Renal cortex interstitium (tissue), 15 donors: ENCODE measurements around the gene TP53TG3E. TPM values are rescaled to one million over a fixed set of nuclear protein-coding genes. Genes with fewer than 3 reads are reported as not detected.
"Not testable (repeated sequence)": the region's sequence is repeated elsewhere in the genome, so short reads cannot be mapped to it uniquely, and the experiment has no call there.

Experiments used
- DNase-seq, 11 donors: peaks; one replicate each; pipeline ENCODE4 v3.0.0-alpha.2; 2013; ENCODE audit warnings: low read depth in 9 of 11, low spot score in 4 of 11; ENCODE audit errors: extremely low read depth in 1 of 11
- long read RNA-seq, 16 experiments: transcript quantifications; one replicate each; lab custom pipeline, GENCODE V29; 2026
- polyA plus RNA-seq, 3 donors: library from polyadenylated mRNA; unstranded; fragments of 120-200 nt; gene quantifications; one replicate each; pipeline ENCODE4 v1.2.1, GENCODE V29; 2013; ENCODE audit not compliant: insufficient read length in 3 of 3

Gene TP53TG3E, protein sequence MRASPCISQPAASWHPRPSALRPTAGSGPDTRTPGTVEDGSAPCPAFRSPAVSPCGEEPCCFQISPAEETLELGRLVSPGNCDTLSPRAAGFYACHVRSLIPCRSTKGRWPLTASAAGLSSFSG
- polyA plus RNA-seq: under 1 TPM in 1 of 3 donors, not detected in 2; 0.11 TPM
- long read RNA-seq, donor 1: 0 reads
- long read RNA-seq, donor 2: 0 reads
- long read RNA-seq, donor 3: 0 reads
- long read RNA-seq, donor 4: 0 reads
- long read RNA-seq, donor 5: 0 reads
- long read RNA-seq, donor 6: 0 reads
- long read RNA-seq, donor 7: 0 reads
- long read RNA-seq, donor 8: 0 reads
- long read RNA-seq, donor 9: 0 reads
- long read RNA-seq, donor 10: 0 reads
- long read RNA-seq, donor 11: 0 reads
- long read RNA-seq, donor 12: 0 reads
- long read RNA-seq, donor 13: 0 reads
- long read RNA-seq, donor 14: 0 reads
- long read RNA-seq, donor 15: 0 reads
- long read RNA-seq, donor 16: 0 reads

DNA sequence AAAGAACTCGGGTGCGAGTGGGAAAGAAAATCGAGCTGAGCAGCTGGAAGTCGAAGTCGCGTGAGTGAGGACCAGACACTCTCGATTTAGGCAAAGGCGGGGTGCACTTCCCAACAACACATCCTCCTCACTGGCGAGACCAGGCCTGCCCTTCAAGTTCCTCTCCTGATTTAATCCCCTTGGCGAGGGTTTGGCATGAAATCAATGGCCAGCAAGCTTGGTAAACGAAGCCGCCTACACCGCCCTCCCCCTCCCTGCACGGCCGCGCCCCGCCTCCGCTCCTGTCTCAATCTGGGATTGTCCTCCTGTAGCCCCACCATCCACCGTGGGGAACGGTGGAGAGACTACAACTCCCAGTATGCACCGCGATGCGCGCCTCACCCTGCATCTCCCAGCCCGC is at the start of gene TP53TG3E:
Gene TP53TG3E, plus strand, starts transcription at position 301 of the 400 bp plus-strand sequence. Its CDS starts 68 bp downstream, at position 369.
- DNase-seq: not testable (repeated sequence)

DNA sequence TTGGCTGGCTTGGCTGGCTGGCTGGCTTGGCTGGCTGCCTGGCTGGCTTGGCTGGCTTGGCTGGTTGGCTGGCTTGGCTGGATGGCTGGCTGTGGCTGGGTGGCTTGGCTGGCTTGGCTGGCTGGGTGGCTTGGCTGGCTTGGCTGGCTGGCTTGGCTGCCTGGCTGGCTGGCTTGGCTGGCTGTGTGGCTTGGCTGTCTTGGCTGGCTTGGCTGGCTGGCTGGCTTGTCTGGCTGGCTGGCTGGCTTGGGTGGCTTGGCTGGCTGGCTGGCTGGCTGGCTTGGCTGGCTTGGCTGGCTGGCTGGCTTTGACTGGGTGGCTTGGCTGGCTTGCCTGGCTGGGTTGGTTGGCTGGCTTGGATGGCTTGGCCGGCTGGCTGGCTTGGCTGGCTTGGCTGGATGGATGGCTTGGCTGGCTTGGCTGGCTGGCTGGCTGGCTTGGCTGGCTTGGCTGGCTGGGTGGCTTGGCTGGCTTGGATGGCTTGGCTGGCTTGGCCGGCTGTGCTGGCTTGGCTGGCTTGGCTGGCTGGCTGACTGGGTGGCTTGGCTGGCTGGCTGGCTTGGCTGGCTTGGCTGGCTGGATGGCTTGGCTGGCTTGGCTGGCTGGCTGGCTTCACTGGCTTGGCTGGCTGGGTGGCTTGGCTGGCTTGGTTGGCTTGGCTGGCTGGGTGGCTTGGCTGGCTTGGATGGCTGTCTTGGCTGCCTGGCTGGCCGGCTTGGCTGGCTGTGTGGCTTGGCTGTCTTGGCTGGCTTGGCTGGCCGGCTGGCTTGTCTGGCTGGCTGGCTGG is 32.3 kb downstream of the TP53TG3E start:
- DNase-seq: not testable (repeated sequence)

DNA sequence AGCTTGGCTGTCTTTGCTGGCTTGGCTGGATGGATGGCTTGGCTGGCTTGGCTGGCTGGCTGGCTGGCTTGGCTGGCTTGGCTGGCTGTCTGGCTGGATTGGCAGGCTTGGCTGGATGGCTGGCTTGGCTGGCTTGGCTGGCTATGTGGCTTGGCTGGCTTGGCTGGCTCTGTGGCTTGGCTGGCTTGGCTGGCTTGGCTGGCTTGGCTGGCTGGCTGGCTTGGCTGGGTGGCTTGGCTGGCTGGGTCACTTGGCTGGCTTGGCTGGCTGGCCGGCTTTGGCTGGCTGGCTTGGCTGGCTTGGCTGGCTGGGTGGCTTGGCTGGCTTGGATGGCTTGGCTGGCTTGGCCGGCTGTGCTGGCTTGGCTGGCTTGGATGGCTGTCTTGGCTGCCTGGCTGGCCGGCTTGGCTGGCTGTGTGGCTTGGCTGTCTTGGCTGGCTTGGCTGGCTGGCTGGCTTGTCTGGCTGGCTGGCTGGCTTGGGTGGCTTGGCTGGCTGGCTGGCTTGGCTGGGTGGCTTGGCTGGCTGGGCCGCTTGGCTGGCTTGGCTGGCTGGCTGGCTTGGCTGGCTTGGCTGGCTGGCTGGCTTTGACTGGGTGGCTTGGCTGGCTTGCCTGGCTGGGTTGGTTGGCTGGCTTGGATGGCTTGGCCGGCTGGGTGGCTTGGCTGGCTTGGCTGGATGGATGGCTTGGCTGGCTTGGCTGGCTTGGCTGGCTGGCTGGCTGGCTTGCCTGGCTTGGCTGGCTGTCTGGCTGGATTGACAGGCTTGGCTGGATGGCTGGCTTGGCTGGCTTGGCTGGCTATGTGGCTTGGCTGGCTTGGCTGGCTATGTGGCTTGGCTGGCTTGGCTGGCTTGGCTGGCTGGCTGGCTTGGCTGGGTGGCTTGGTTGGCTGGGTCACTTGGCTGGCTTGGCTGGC is 33.8 kb downstream of the TP53TG3E start:
- DNase-seq: not testable (repeated sequence)

DNA sequence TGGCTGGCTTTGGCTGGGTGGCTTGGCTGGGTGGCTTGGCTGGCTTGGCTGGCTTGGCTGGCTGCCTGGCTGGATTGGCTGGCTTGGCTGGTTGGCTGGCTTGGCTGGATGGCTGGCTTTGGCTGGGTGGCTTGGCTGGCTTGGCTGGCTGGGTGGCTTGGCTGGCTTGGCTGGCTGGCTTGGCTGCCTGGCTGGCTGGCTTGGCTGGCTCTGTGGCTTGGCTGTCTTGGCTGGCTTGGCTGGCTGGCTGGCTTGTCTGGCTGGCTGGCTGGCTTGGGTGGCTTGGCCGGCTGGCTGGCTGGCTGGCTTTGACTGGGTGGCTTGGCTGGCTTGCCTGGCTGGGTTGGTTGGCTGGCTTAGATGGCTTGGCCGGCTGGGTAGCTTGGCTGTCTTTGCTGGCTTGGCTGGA is 34.4 kb downstream of the TP53TG3E start:
- DNase-seq: not testable (repeated sequence)

DNA sequence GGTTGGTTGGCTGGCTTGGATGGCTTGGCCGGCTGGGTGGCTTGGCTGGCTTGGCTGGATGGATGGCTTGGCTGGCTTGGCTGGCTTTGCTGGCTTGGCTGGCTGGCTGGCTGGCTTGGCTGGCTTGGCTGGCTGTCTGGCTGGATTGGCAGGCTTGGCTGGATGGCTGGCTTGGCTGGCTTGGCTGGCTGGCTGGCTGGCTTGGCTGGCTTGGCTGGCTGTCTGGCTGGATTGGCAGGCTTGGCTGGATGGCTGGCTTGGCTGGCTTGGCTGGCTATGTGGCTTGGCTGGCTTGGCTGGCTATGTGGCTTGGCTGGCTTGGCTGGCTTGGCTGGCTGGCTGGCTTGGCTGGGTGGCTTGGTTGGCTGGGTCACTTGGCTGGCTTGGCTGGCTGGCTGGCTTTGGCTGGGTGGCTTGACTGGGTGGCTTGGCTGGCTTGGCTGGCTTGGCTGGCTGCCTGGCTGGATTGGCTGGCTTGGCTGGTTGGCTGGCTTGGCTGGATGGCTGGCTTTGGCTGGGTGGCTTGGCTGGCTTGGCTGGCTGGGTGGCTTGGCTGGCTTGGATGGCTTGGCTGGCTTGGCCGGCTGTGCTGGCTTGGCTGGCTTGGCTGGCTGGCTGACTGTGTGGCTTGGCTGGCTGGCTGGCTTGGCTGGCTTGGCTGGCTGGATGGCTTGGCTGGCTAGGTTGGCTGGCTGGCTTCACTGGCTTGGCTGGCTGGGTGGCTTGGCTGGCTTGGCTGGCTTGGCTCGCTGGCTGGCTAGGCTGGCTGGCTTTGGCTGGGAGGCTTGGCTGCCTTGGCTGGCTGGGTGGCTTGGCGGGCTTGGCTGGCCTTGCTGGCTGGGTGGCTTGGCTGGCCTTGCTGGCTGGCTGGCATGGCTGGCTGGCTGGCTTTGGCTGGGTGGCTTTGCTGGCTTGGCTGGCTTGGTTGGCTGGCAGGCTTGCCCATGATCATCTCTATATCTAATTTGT is 35.3 kb downstream of the TP53TG3E start:
- DNase-seq: not testable (repeated sequence)

Other genes with a start within 250 kb of the TP53TG3E start
- not detected for gene TP53TG3C, start 110.1 kb upstream of the TP53TG3E start, polyA plus RNA-seq
- gene TP53TG3B, start 56.5 kb downstream of the TP53TG3E start, polyA plus RNA-seq: not detected
- gene TP53TG3F, start 155.3 kb downstream of the TP53TG3E start, polyA plus RNA-seq: not detected